Memory B cell (primary cell): ENCODE results near the gene TMEM138.

ENCODE experiments used
- ATAC-seq: fragments of 150-1000 bp; cut with Tn5 transposase; 2 replicates; pipeline ENCODE4 v1.10.0; 2021; ENCODE audit warnings: low read depth, mild to moderate bottlenecking, moderate library complexity
- DNase-seq, 2 donors: peaks; one replicate each; pipeline ENCODE4 v3.0.0; 2022; ENCODE audit warnings: low spot score in 2 of 2
- H3K27ac Mint-ChIP-seq: one replicate; pipeline ENCODE4 v1.8.0; 2022; ENCODE audit warnings: mild to moderate bottlenecking, moderate library complexity, mixed read lengths
- H3K27me3 Mint-ChIP-seq: one replicate; pipeline ENCODE4 v1.8.0; 2022; ENCODE audit warnings: mixed read lengths
- H3K36me3 Mint-ChIP-seq: one replicate; pipeline ENCODE4 v1.8.0; 2022; ENCODE audit warnings: mild to moderate bottlenecking, mixed read lengths
- H3K4me1 Mint-ChIP-seq: one replicate; pipeline ENCODE4 v1.8.0; 2022; ENCODE audit warnings: mixed read lengths
- H3K4me3 Mint-ChIP-seq: one replicate; pipeline ENCODE4 v1.8.0; 2022; ENCODE audit warnings: mild to moderate bottlenecking, moderate library complexity, mixed read lengths
- H3K9me3 Mint-ChIP-seq: one replicate; pipeline ENCODE4 v1.8.0; 2022; ENCODE audit warnings: mixed read lengths

TMEM138 gene

GRCh38 chr11:61361741-61362541 is at the start of gene TMEM138, which contains the start of gene CYB561A3:
Gene TMEM138 (plus strand): TSS chr11:61362374. CDS start chr11:61364391, 2,017 bp downstream.
Gene CYB561A3 (minus strand): TSS chr11:61361882. CDS start chr11:61356713, 5,169 bp downstream.
- peaks cover 1% of the 10 kb centered on the region for H3K36me3 Mint-ChIP-seq
- ATAC-seq (peak; percentile 70), DNase-seq (peak; percentile 79 to 84)
- peak within 1 kb of the TSS; percentile 95 for H3K27ac Mint-ChIP-seq
- no peaks in the 10 kb centered on the region for H3K9me3 Mint-ChIP-seq
- H3K4me1 Mint-ChIP-seq = peaks cover 31% of the 10 kb centered on the region
- H3K27me3 Mint-ChIP-seq = no peaks in the 10 kb centered on the region
- peak within 1 kb of the TSS; percentile 97 for H3K4me3 Mint-ChIP-seq

DNA sequence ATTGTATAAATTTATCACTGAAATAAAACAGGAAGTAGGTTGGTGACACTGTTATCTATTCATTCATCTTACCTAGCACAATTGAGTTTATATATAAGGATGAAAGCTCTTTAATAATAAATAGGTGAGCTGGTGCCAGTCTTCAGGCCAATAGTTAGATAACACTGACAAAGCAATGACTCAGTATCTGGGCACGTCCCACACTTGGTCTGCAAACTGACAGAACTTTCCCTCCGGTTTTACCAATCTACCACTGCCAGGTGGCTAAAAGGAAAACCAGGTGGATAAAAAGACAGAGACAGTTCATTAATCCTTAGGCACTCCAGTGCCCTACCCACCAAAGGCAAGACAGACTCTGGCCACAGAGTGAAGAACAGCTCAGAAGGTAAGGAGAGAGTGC is 46.9 kb upstream of the TMEM138 start:
- Mint-ChIP-seq H3K27me3 (no peaks in the 10 kb centered on the region), H3K4me3 (no peak overlapping the region), H3K27ac (no peak overlapping the region), H3K36me3 (peaks cover 33% of the 10 kb centered on the region), H3K4me1 (no peaks in the 10 kb centered on the region), H3K9me3 (no peaks in the 10 kb centered on the region)
- ATAC-seq (no peak), DNase-seq (no peak)

- Mint-ChIP-seq H3K27me3 (no peaks in the 10 kb centered on the region), H3K27ac (no peak overlapping the region), H3K4me1 (peaks cover 10% of the 10 kb centered on the region), H3K9me3 (no peaks in the 10 kb centered on the region), H3K4me3 (no peak overlapping the region), H3K36me3 (peaks cover 40% of the 10 kb centered on the region)
- ATAC-seq (no peak), DNase-seq (no peak)
Measured at GRCh38 chr11:61325649-61326414, 36.3 kb upstream of the TMEM138 start.

- DNase-seq (no peak), ATAC-seq (no peak)
- Mint-ChIP-seq H3K9me3 (no peaks in the 10 kb centered on the region), H3K4me3 (no peak overlapping the region), H3K27ac (no peak overlapping the region), H3K4me1 (peaks cover 26% of the 10 kb centered on the region), H3K36me3 (peaks cover 32% of the 10 kb centered on the region), H3K27me3 (no peaks in the 10 kb centered on the region)
Measured at GRCh38 chr11:61327669-61328071, 34.5 kb upstream of the TMEM138 start.

DNA sequence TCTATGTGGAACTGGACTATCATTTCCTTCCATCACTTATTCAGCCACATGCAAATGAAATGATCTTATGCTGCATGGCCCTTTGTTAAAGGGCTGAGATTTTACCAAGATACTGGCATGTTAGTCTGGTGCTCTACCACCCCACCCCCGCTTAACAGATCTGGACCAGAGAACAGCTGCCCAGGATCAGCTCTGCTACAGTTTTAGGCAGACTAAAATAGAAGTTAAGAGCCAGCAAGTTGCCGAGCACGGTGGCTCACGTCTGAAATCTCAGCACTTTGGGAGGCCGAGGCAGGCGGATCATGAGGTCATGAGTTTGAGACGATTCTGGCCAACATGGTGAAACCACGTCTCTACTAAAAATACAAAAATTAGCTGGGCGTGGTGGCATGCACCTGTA is 33.8 kb upstream of the TMEM138 start:
- DNase-seq (no peak), ATAC-seq (no peak)
- no peaks in the 10 kb centered on the region for H3K9me3 Mint-ChIP-seq
- H3K27ac Mint-ChIP-seq = no peak overlapping the region
- peaks cover 27% of the 10 kb centered on the region for H3K36me3 Mint-ChIP-seq
- no peak overlapping the region for H3K4me3 Mint-ChIP-seq
- H3K27me3 Mint-ChIP-seq = no peaks in the 10 kb centered on the region
- peaks cover 27% of the 10 kb centered on the region for H3K4me1 Mint-ChIP-seq

DNA sequence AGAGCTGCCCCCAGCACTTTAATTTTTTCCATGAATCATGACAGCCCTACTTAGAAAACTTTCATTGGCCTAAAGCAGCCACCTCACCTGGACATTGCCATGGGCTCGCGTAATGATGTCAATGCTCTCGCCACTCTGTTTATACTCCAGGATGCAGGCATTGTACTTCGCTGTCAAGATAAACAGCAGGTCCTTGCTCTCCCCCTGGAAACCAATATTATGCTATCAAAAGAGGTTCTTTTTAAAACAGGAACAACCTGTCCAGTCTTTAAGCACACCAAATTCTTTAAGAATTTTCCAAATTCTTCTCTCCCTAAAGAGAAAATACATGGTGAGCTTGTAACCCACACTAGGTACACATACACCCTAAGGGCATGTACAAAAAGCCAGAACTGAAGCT is 32.3 kb upstream of the TMEM138 start:
- peaks cover 33% of the 10 kb centered on the region for H3K4me1 Mint-ChIP-seq
- no peaks in the 10 kb centered on the region for H3K27me3 Mint-ChIP-seq
- DNase-seq (no peak), ATAC-seq (no peak)
- no peak overlapping the region for H3K4me3 Mint-ChIP-seq
- H3K36me3 Mint-ChIP-seq = peaks cover 20% of the 10 kb centered on the region
- H3K27ac Mint-ChIP-seq = no peak overlapping the region
- no peaks in the 10 kb centered on the region for H3K9me3 Mint-ChIP-seq

DNA sequence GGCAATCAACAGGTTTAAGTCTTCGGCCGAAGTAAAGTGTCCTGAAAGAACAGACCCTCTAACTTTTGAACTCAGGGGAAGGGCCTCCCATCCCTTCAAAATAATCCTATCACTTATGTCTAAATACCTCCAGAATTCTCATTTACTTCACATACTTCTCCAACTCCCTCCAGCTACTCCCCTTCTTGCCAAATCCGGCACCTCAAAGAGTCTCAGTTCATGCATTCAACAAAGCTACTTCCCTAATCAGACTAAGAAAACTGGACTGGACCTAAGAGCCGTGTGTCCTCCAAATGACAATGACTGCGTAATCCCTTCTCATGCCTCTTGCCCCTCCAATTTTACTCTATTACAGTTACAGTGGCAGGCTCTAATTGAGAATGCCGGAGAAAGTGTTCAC is 30.5 kb upstream of the TMEM138 start:
- peak overlapping the region; percentile 95 for H3K4me3 Mint-ChIP-seq
- DNase-seq (no peak), ATAC-seq (no peak)
- peaks cover 8% of the 10 kb centered on the region for H3K36me3 Mint-ChIP-seq
- H3K27ac Mint-ChIP-seq = peak overlapping the region; percentile 95
- no peaks in the 10 kb centered on the region for H3K9me3 Mint-ChIP-seq
- peaks cover 35% of the 10 kb centered on the region for H3K4me1 Mint-ChIP-seq
- H3K27me3 Mint-ChIP-seq = no peaks in the 10 kb centered on the region

GRCh38 chr11:61332281-61332796 is 29.8 kb upstream of the TMEM138 start:
- ATAC-seq (no peak), DNase-seq (no peak)
- H3K27ac Mint-ChIP-seq = peak overlapping the region; percentile 95
- H3K4me1 Mint-ChIP-seq = peaks cover 41% of the 10 kb centered on the region
- H3K4me3 Mint-ChIP-seq = peak overlapping the region; percentile 95
- H3K36me3 Mint-ChIP-seq = peaks cover 8% of the 10 kb centered on the region
- no peaks in the 10 kb centered on the region for H3K9me3 Mint-ChIP-seq
- H3K27me3 Mint-ChIP-seq = no peaks in the 10 kb centered on the region

- Mint-ChIP-seq H3K4me1 (peaks cover 41% of the 10 kb centered on the region), H3K36me3 (peaks cover 8% of the 10 kb centered on the region), H3K4me3 (peak within 1 kb of the TSS; percentile 95), H3K27me3 (no peaks in the 10 kb centered on the region), H3K9me3 (no peaks in the 10 kb centered on the region), H3K27ac (peak within 1 kb of the TSS; percentile 95)
- DNase-seq (peak; percentile 74 to 79), ATAC-seq (peak; percentile 90)
Measured at GRCh38 chr11:61332797-61333549, 29.2 kb upstream of the TMEM138 start, which contains the start of the genes DDB1 and TKFC. Gene DDB1 (minus strand): TSS chr11:61333105. CDS start chr11:61332968, 137 bp downstream. Gene TKFC (plus strand): TSS chr11:61333228. CDS start chr11:61334729, 1,501 bp downstream.

DNA sequence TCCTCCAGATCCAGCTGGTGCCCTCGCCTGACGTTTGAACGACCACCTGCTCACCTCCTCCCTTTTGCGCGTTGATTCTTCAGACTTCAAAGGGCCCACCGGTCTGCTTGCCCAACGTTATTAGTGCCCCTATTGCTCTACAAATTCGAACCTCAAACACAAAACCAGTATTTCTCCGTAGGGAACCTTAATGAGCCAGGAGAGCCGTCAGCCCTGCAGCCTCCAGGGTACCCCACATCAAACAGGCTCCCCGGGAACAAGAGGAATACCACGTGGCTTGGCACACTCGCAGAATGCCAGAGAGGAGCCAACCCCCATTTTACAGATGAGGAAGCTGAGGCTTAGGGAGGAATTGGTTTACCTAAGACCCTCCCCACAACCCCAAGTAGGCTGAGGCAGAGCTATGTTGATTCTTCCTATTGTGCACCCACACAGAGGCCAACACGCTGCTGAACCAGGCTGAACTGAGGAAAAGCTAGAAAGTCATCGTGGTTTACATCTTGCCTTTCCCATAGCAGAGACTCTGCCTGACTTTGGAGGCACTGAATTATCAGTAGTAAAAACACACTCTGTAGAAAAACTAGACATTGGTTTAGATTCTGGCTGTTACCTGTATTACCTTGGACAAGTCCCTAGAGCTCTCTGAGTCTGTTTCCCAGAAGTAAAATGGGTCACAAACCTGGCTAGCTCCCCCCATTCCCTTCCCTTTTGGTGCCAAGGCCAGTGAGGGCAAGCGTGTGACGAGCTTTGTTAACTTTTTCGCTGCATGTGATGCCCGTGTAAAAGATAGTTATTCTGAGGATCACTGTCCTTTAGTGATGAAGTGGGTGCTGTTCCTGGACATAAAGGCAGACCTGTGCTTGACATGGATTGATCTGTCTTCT is 28.4 kb upstream of the TMEM138 start:
- Mint-ChIP-seq H3K4me3 (peak overlapping the region; percentile 95), H3K9me3 (no peaks in the 10 kb centered on the region), H3K27ac (peak overlapping the region; percentile 95), H3K36me3 (peaks cover 9% of the 10 kb centered on the region), H3K27me3 (no peaks in the 10 kb centered on the region), H3K4me1 (peaks cover 39% of the 10 kb centered on the region)
- ATAC-seq (peak; percentile 6), DNase-seq (no peak)

DNA sequence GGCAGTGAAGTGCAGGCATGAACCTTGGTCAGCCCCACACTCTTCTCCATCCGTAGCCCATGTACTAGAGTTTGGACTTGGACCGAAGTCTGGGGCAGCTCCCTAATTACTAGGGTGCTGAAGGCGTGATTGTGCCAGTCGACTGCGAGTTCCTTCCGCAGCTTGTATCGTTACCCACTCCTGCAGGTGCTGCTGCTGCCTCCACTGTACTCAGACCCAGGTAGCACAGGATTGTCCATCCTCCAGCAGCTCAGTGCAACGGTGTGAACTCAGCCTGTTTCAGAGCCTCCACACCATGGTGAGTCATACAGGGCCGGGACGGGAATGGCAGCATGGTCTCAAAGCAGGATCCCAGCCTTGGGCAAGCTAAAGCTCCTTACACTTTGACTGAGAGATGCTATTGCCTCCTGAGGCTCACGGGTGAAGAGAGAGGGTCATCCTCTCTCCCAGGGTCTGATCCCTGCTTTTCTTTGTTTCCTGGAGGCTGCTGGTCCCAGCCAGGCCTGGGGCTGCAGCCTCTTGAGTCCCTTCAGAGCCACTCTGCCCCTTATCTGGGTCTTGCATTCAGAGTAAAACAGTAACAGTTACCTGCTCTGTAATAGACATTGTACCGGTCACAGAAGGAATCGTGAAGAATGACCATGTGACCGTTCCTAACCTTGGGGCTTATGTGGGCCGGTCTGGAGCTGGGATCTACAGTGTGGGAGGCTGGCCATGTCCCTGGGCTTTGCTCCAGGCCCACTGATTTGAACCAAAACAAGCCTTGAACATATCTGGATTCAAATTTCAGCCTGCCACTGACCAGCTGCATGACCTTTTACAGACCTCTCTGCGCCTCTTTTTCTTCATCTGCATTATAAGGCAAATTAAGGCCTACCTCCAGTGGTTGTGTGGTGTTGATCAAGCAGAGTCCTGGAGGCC is 27.5 kb upstream of the TMEM138 start:
- ATAC-seq = no peak
- Mint-ChIP-seq H3K27me3 (no peaks in the 10 kb centered on the region), H3K4me3 (peak overlapping the region; percentile 95), H3K36me3 (peaks cover 8% of the 10 kb centered on the region), H3K27ac (no peak overlapping the region), H3K4me1 (peaks cover 35% of the 10 kb centered on the region), H3K9me3 (no peaks in the 10 kb centered on the region)
- DNase-seq = no peak

DNA sequence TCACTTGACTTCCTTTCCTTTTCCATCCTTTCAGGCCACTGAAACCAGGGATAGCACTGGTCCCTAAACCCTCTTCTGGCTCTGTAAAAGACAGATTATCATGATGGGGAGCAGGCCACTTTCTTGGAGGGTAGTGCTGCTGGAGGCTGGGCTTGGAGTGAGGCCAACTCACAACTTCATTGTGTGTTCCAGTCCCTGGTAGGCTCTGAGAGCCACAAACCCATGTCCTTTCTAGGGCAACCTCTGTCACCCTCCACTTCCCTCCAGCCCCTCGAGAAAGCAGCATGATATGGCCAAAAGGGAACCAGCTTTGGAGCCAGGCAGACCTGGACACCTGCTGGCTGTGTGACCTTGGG is 26.8 kb upstream of the TMEM138 start:
- H3K4me3 Mint-ChIP-seq = no peak overlapping the region
- H3K9me3 Mint-ChIP-seq = no peaks in the 10 kb centered on the region
- no peaks in the 10 kb centered on the region for H3K27me3 Mint-ChIP-seq
- peaks cover 32% of the 10 kb centered on the region for H3K4me1 Mint-ChIP-seq
- no peak for ATAC-seq
- no peak for DNase-seq
- H3K36me3 Mint-ChIP-seq = peaks cover 8% of the 10 kb centered on the region
- no peak overlapping the region for H3K27ac Mint-ChIP-seq
